BE2C (cell line): ENCODE results near the gene DOCK9.

Experiments used
- DNase-seq: peaks from one replicate; pipeline ENCODE4 v3.0.0-alpha.2; 2020
- H3K27me3 ChIP-seq: fragments of 250-450 bp; sonication (Bioruptor Pico); 2 replicates; pipeline ENCODE4 v1.5.1; 2020; ENCODE audit warnings: mild to moderate bottlenecking
- H3K36me3 ChIP-seq: fragments of 250-450 bp; sonication (Bioruptor Pico); 2 replicates; pipeline ENCODE4 v1.5.1; 2020; ENCODE audit warnings: mild to moderate bottlenecking
- H3K4me1 ChIP-seq: fragments of 250-450 bp; sonication (Bioruptor Pico); 2 replicates; pipeline ENCODE4 v1.5.1; 2020
- H3K4me3 ChIP-seq: 2 replicates; pipeline ENCODE4 v1.5.1; 2011; ENCODE audit warnings: low read depth, low read length
- H3K9me3 ChIP-seq: fragments of 250-450 bp; sonication (Bioruptor Pico); 2 replicates; pipeline ENCODE4 v1.5.1; 2020
- TF ChIP-seq, protein P1 (sequence below): IDR thresholded peaks from 2 replicates; pipeline ENCODE4 v1.5.1; 2012; ENCODE audit warnings: mild to moderate bottlenecking, low read depth, low read length

The DOCK9 gene

GRCh38 chr13:98866882-98867281, 111.0 kb downstream of the DOCK9 start:
- no peaks in the 10 kb centered on the region for H3K36me3 ChIP-seq
- H3K4me3 ChIP-seq = no peak overlapping the region
- no peaks in the 10 kb centered on the region for H3K9me3 ChIP-seq
- H3K27me3 ChIP-seq = no peaks in the 10 kb centered on the region
- no peaks in the 10 kb centered on the region for H3K4me1 ChIP-seq
- no peak for DNase-seq
- TF ChIP-seq, protein P1, sequence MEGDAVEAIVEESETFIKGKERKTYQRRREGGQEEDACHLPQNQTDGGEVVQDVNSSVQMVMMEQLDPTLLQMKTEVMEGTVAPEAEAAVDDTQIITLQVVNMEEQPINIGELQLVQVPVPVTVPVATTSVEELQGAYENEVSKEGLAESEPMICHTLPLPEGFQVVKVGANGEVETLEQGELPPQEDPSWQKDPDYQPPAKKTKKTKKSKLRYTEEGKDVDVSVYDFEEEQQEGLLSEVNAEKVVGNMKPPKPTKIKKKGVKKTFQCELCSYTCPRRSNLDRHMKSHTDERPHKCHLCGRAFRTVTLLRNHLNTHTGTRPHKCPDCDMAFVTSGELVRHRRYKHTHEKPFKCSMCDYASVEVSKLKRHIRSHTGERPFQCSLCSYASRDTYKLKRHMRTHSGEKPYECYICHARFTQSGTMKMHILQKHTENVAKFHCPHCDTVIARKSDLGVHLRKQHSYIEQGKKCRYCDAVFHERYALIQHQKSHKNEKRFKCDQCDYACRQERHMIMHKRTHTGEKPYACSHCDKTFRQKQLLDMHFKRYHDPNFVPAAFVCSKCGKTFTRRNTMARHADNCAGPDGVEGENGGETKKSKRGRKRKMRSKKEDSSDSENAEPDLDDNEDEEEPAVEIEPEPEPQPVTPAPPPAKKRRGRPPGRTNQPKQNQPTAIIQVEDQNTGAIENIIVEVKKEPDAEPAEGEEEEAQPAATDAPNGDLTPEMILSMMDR = no peak

DNA sequence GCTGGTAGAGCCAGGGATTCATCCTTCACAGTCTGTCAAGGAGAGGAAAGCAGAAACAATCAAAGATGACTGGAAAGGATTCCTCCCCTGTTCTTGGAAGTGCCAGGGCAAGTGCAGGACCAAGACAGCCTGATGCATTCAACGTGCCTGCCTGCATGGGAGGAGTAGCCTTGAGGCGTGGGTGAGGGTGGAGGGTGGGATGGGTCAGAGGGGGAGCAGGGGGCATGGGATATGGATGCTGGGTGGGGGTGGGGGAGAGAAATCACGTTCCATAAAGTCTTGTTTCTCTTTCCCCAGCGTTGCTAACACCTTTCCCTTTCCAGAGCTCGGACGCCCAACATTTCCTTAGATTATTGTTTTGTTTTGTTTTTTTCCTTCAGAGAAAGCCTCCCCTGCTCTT, 117.4 kb downstream of the DOCK9 start:
- H3K4me3 ChIP-seq = no peak overlapping the region
- no peak for DNase-seq
- peaks cover 4% of the 10 kb centered on the region; the same call in 1 of the 2 replicates for H3K27me3 ChIP-seq
- TF ChIP-seq, protein P1 = no peak
- no peaks in the 10 kb centered on the region for H3K4me1 ChIP-seq
- no peaks in the 10 kb centered on the region for H3K9me3 ChIP-seq
- no peaks in the 10 kb centered on the region for H3K36me3 ChIP-seq

GRCh38 chr13:98858191-98858590, 119.7 kb downstream of the DOCK9 start:
- peaks cover 4% of the 10 kb centered on the region; the same call in 1 of the 2 replicates for H3K27me3 ChIP-seq
- no peak overlapping the region for H3K4me3 ChIP-seq
- TF ChIP-seq, protein P1 = no peak
- no peaks in the 10 kb centered on the region for H3K9me3 ChIP-seq
- DNase-seq = no peak
- H3K36me3 ChIP-seq = no peaks in the 10 kb centered on the region
- H3K4me1 ChIP-seq = no peaks in the 10 kb centered on the region

GRCh38 chr13:98856983-98857382, 120.9 kb downstream of the DOCK9 start:
- no peak overlapping the region for H3K4me3 ChIP-seq
- TF ChIP-seq, protein P1 = no peak
- H3K27me3 ChIP-seq = peaks cover 4% of the 10 kb centered on the region; the same call in 1 of the 2 replicates
- no peak for DNase-seq
- no peaks in the 10 kb centered on the region for H3K36me3 ChIP-seq
- no peaks in the 10 kb centered on the region for H3K9me3 ChIP-seq
- H3K4me1 ChIP-seq = no peaks in the 10 kb centered on the region

GRCh38 chr13:98854448-98854847, 123.4 kb downstream of the DOCK9 start:
- DNase-seq = no peak
- Histone ChIP-seq H3K27me3 (no peaks in the 10 kb centered on the region), H3K4me3 (no peak overlapping the region), H3K9me3 (no peaks in the 10 kb centered on the region), H3K36me3 (no peaks in the 10 kb centered on the region), H3K4me1 (no peaks in the 10 kb centered on the region)
- TF ChIP-seq, protein P1 = no peak

GRCh38 chr13:98853771-98854221, 124.1 kb downstream of the DOCK9 start:
- H3K4me3 ChIP-seq = no peak overlapping the region
- H3K27me3 ChIP-seq = no peaks in the 10 kb centered on the region
- no peaks in the 10 kb centered on the region for H3K36me3 ChIP-seq
- DNase-seq = no peak
- TF ChIP-seq, protein P1 = no peak
- H3K4me1 ChIP-seq = no peaks in the 10 kb centered on the region
- H3K9me3 ChIP-seq = no peaks in the 10 kb centered on the region
